NCI-H774 (cell line): ENCODE measurements around the gene NTM.
A peak's percentile ranks its signal among the peaks of the same experiment; 100 is the strongest.

Experiments
- DNase-seq: peaks from one replicate; lab custom pipeline; 2025; lab: John Stamatoyannopoulos, UW

The NTM gene

GRCh38 chr11:131499199-131499598, 128.8 kb downstream of the NTM start:
- no peak for DNase-seq

- no peak for DNase-seq
Observed at GRCh38 chr11:131503017-131503416, 132.6 kb downstream of the NTM start.

GRCh38 chr11:131504199-131504949, 134.0 kb downstream of the NTM start:
- no peak for DNase-seq

GRCh38 chr11:131506348-131506747, 135.9 kb downstream of the NTM start:
- DNase-seq = no peak

GRCh38 chr11:131510662-131511061, 140.2 kb downstream of the NTM start:
- DNase-seq = no peak

- peak; percentile 3 for DNase-seq
Observed at GRCh38 chr11:131511794-131512193, 141.4 kb downstream of the NTM start.

GRCh38 chr11:131512228-131512627, 141.8 kb downstream of the NTM start:
- DNase-seq = no peak

- no peak for DNase-seq
Observed at GRCh38 chr11:131514062-131514461, 143.6 kb downstream of the NTM start.

GRCh38 chr11:131518305-131518838, 148.0 kb downstream of the NTM start:
- DNase-seq = no peak

GRCh38 chr11:131522851-131523250, 152.4 kb downstream of the NTM start:
- no peak for DNase-seq

- DNase-seq = no peak
Observed at GRCh38 chr11:131530407-131530806, 160.0 kb downstream of the NTM start.

- DNase-seq = no peak
Observed at GRCh38 chr11:131533149-131533548, 162.7 kb downstream of the NTM start.

- no peak for DNase-seq
Observed at GRCh38 chr11:131533998-131534397, 163.6 kb downstream of the NTM start.

GRCh38 chr11:131534611-131535010, 164.2 kb downstream of the NTM start:
- no peak for DNase-seq

GRCh38 chr11:131536159-131536558, 165.7 kb downstream of the NTM start:
- no peak for DNase-seq

GRCh38 chr11:131537196-131537595, 166.8 kb downstream of the NTM start:
- no peak for DNase-seq

- no peak for DNase-seq
Observed at GRCh38 chr11:131537748-131538147, 167.3 kb downstream of the NTM start.

- no peak for DNase-seq
Observed at GRCh38 chr11:131538322-131538721, 167.9 kb downstream of the NTM start.

GRCh38 chr11:131540676-131541075, 170.3 kb downstream of the NTM start:
- DNase-seq = no peak

- no peak for DNase-seq
Observed at GRCh38 chr11:131543389-131544025, 173.1 kb downstream of the NTM start.

- no peak for DNase-seq
Observed at GRCh38 chr11:131544591-131544990, 174.2 kb downstream of the NTM start.

GRCh38 chr11:131546218-131546895, 175.9 kb downstream of the NTM start:
- no peak for DNase-seq

GRCh38 chr11:131549099-131549498, 178.7 kb downstream of the NTM start:
- no peak for DNase-seq
